Neural progenitor cell (in vitro differentiated cells): ENCODE data around the gene CDC42BPA. TPM values are rescaled to one million over a fixed set of nuclear protein-coding genes. Genes with fewer than 3 reads are reported as not detected.

ENCODE experiments used
- DNase-seq: peaks from one replicate; pipeline ENCODE4 v3.0.0-alpha.2; 2016; ENCODE audit warnings: low spot score
- H2AFZ ChIP-seq: fragments of 200-600 bp; sonication (generic); replicated peaks from 2 replicates; pipeline ENCODE4 v1.6.1; 2016; ENCODE audit warnings: antibody characterized with exemption
- H3F3A ChIP-seq: fragments of 200-600 bp; sonication (generic); 2 replicates; pipeline ENCODE4 v1.6.1; 2016; ENCODE audit warnings: antibody characterized with exemption, low read depth
- H3K27ac ChIP-seq: fragments of 200-600 bp; sonication (generic); 2 replicates; pipeline ENCODE4 v1.5.1; 2016; ENCODE audit warnings: mild to moderate bottlenecking
- H3K27me3 ChIP-seq: fragments of 200-600 bp; sonication (generic); 2 replicates; pipeline ENCODE4 v1.6.1; 2016; ENCODE audit warnings: mild to moderate bottlenecking, moderate library complexity
- H3K36me3 ChIP-seq: fragments of 200-600 bp; sonication (generic); 2 replicates; pipeline ENCODE4 v1.5.1; 2016
- H3K4me1 ChIP-seq: fragments of 200-600 bp; sonication (generic); 2 replicates; pipeline ENCODE4 v1.6.1; 2016; ENCODE audit warnings: mixed run types
- H3K4me2 ChIP-seq: fragments of 200-600 bp; sonication (generic); 2 replicates; pipeline ENCODE4 v1.6.1; 2016
- H3K4me3 ChIP-seq: fragments of 200-600 bp; sonication (generic); 2 replicates; pipeline ENCODE4 v1.5.1; 2016
- H3K79me2 ChIP-seq: fragments of 200-600 bp; sonication (generic); 2 replicates; pipeline ENCODE4 v1.6.1; 2016; ENCODE audit warnings: low read depth
- H3K9ac ChIP-seq: fragments of 200-600 bp; sonication (generic); 2 replicates; pipeline ENCODE4 v1.6.1; 2016
- H3K9me3 ChIP-seq: fragments of 200-600 bp; sonication (generic); 2 replicates; pipeline ENCODE4 v1.5.1; 2016; ENCODE audit warnings: low read depth
- H4K20me1 ChIP-seq: fragments of 200-600 bp; sonication (generic); 2 replicates; pipeline ENCODE4 v1.6.1; 2016; ENCODE audit warnings: low read depth
- H3K27ac Mint-ChIP-seq: 3 replicates; pipeline ENCODE4 v1.8.0; 2021; ENCODE audit warnings: mixed read lengths
- H3K27me3 Mint-ChIP-seq: 2 replicates; pipeline ENCODE4 v1.8.0; 2022; ENCODE audit warnings: low read depth, mild to moderate bottlenecking, inconsistent platforms, moderate library complexity, mixed read lengths; ENCODE audit not compliant: insufficient read depth
- H3K36me3 Mint-ChIP-seq: 3 replicates; pipeline ENCODE4 v1.8.0; 2021; ENCODE audit warnings: mixed read lengths
- H3K4me1 Mint-ChIP-seq: 3 replicates; pipeline ENCODE4 v1.8.0; 2021; ENCODE audit warnings: mixed read lengths
- H3K4me3 Mint-ChIP-seq: 3 replicates; pipeline ENCODE4 v1.8.0; 2021; ENCODE audit warnings: mild to moderate bottlenecking, moderate library complexity, mixed read lengths
- H3K9me3 Mint-ChIP-seq: 3 replicates; pipeline ENCODE4 v1.8.0; 2020; ENCODE audit warnings: mixed read lengths
- EZH2 ChIP-seq: fragments of 200-600 bp; sonication (generic); IDR thresholded peaks from 2 replicates; pipeline ENCODE4 v1.6.1; 2017; ENCODE audit warnings: antibody characterized with exemption, mild to moderate bottlenecking, moderate library complexity
- EZH2phosphoT487 ChIP-seq: fragments of 200-600 bp; sonication (generic); IDR thresholded peaks from 2 replicates; pipeline ENCODE4 v1.6.1; 2017; ENCODE audit warnings: antibody characterized with exemption
- total RNA-seq: library from RNA; depleted of rRNA; stranded (reverse); fragments of >200 nt; gene quantifications from 2 replicates; pipeline ENCODE4 v1.2.3, GENCODE V29; 2015; ENCODE audit warnings: low replicate concordance
- TF ChIP-seq, protein P1 (sequence below): fragments of 200-600 bp; sonication (generic); IDR thresholded peaks from 2 replicates; pipeline ENCODE4 v1.5.1; 2017; ENCODE audit warnings: antibody characterized with exemption, mild to moderate bottlenecking

Gene CDC42BPA
- total RNA-seq, 1 donor from 2014 or later = 54.7 TPM

DNA sequence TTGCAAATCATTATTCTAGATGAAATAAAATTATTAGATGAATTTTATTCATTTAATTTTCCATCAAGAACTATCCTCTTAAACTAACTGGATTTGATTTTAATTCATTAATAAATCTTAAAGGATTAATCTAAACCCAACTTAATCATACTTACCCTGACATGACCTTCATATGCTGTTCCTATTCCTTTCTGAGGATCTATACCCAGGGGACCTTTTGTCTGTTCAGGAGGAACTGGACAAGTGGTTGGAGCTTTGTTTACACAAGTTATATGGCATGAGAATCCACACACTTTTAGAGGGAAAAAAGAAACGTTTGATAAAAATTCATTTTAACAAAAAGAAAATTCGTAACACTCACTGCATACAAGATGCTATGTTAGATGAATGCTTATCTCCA lies 283.0 kb downstream of the CDC42BPA start:
- H3K4me1 ChIP-seq = no peaks in the 10 kb centered on the region
- H2AFZ ChIP-seq = no peak overlapping the region
- H3K79me2 ChIP-seq = no peaks in the 10 kb centered on the region
- H3K36me3 Mint-ChIP-seq = peaks cover 22% of the 10 kb centered on the region
- no peak overlapping the region for H3K4me3 Mint-ChIP-seq
- no peaks in the 10 kb centered on the region for H3K4me1 Mint-ChIP-seq
- H3K27ac Mint-ChIP-seq = no peak overlapping the region
- no peak for DNase-seq
- H3K27me3 Mint-ChIP-seq = no peaks in the 10 kb centered on the region
- H3K9me3 Mint-ChIP-seq = no peaks in the 10 kb centered on the region
- peaks cover 3% of the 10 kb centered on the region for H3K36me3 ChIP-seq
- no peaks in the 10 kb centered on the region for H3K27me3 ChIP-seq
- H4K20me1 ChIP-seq = no peaks in the 10 kb centered on the region
- TF ChIP-seq EZH2phosphoT487 (no peak), EZH2 (no peak)
- TF ChIP-seq, protein P1, sequence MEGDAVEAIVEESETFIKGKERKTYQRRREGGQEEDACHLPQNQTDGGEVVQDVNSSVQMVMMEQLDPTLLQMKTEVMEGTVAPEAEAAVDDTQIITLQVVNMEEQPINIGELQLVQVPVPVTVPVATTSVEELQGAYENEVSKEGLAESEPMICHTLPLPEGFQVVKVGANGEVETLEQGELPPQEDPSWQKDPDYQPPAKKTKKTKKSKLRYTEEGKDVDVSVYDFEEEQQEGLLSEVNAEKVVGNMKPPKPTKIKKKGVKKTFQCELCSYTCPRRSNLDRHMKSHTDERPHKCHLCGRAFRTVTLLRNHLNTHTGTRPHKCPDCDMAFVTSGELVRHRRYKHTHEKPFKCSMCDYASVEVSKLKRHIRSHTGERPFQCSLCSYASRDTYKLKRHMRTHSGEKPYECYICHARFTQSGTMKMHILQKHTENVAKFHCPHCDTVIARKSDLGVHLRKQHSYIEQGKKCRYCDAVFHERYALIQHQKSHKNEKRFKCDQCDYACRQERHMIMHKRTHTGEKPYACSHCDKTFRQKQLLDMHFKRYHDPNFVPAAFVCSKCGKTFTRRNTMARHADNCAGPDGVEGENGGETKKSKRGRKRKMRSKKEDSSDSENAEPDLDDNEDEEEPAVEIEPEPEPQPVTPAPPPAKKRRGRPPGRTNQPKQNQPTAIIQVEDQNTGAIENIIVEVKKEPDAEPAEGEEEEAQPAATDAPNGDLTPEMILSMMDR = no peak
- H3K4me3 ChIP-seq = no peak overlapping the region
- H3K4me2 ChIP-seq = no peak overlapping the region
- no peaks in the 10 kb centered on the region for H3F3A ChIP-seq
- H3K9me3 ChIP-seq = no peaks in the 10 kb centered on the region
- no peak overlapping the region for H3K27ac ChIP-seq
- no peak overlapping the region for H3K9ac ChIP-seq

DNA sequence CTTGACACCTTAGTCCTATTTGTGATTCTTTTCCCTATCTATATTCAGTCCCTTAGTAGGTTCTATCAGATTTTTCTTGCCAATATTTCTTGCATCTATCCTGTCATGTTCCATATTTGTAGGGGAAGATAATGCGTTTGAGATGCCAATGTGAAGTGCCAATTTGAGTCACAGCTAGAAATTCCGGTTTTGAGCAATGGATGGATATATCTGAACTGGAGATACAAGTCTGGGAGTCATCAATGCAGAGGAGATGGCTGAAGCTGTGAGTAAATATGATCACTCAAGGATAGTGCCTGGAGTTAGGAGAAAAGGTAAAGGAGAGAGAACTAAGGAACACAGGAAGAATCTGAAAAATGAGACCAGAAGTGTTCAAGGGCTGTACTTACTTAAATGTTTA lies 284.4 kb downstream of the CDC42BPA start:
- Mint-ChIP-seq H3K4me1 (no peaks in the 10 kb centered on the region), H3K4me3 (no peak overlapping the region), H3K9me3 (no peaks in the 10 kb centered on the region), H3K27me3 (no peaks in the 10 kb centered on the region), H3K36me3 (peaks cover 18% of the 10 kb centered on the region), H3K27ac (no peak overlapping the region)
- Histone ChIP-seq H3K9me3 (no peaks in the 10 kb centered on the region), H3K9ac (no peak overlapping the region), H3K27me3 (no peaks in the 10 kb centered on the region), H3K36me3 (no peaks in the 10 kb centered on the region), H3F3A (no peaks in the 10 kb centered on the region), H4K20me1 (no peaks in the 10 kb centered on the region), H3K27ac (no peak overlapping the region), H3K79me2 (no peaks in the 10 kb centered on the region), H3K4me2 (no peak overlapping the region), H3K4me1 (no peaks in the 10 kb centered on the region), H3K4me3 (no peak overlapping the region), H2AFZ (no peak overlapping the region)
- TF ChIP-seq EZH2phosphoT487 (no peak), EZH2 (no peak)
- TF ChIP-seq, protein P1 = no peak
- no peak for DNase-seq

DNA sequence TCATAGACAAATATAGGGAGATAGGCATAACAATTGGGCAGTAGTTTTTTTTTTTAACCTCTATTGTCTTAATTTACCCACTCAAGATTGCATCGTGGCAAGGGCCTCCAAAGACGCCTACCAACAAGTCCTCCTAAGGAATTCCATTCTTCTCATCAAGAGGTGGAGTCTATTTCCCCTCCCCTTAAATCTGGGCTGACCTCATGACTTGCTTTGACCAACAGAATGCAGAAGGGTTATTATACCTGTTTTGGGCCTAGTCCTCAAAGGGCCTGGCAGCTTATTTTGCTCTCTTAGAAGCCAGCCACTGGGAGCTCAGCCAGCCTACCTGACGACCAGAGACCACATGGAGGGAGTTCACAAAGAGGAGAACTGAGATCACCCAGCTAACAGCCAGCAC lies 285.9 kb downstream of the CDC42BPA start:
- H3K79me2 ChIP-seq = no peaks in the 10 kb centered on the region
- no peak overlapping the region for H2AFZ ChIP-seq
- no peaks in the 10 kb centered on the region for H3K9me3 ChIP-seq
- TF ChIP-seq EZH2 (no peak), EZH2phosphoT487 (no peak)
- TF ChIP-seq, protein P1 = no peak
- no peak for DNase-seq
- no peaks in the 10 kb centered on the region for H3K27me3 ChIP-seq
- Mint-ChIP-seq H3K9me3 (no peaks in the 10 kb centered on the region), H3K4me3 (no peak overlapping the region), H3K4me1 (no peaks in the 10 kb centered on the region), H3K27me3 (no peaks in the 10 kb centered on the region), H3K36me3 (peaks cover 21% of the 10 kb centered on the region), H3K27ac (no peak overlapping the region)
- no peaks in the 10 kb centered on the region for H3F3A ChIP-seq
- H3K36me3 ChIP-seq = no peaks in the 10 kb centered on the region
- no peaks in the 10 kb centered on the region for H3K4me1 ChIP-seq
- H3K9ac ChIP-seq = no peak overlapping the region
- no peaks in the 10 kb centered on the region for H4K20me1 ChIP-seq
- no peak overlapping the region for H3K4me3 ChIP-seq
- no peak overlapping the region for H3K27ac ChIP-seq
- no peak overlapping the region for H3K4me2 ChIP-seq

DNA sequence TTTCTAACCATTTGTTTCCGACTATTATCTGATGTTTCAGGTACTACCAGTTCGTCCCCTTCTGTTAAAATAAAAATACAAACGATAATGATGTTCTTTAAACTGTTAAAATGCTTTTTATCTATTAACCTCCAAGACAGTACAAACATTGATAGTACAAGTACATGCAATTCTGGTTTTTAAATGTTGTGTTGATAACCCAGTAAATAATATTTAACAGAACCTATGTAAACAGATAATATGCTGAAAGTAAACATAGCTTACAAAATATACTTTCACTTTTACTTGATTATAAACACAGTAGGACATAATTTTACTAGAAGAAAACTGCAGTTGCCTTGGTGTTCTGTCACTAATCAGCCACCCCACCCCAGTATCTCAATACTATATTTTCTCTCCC lies 301.3 kb downstream of the CDC42BPA start:
- Histone ChIP-seq H3K36me3 (no peaks in the 10 kb centered on the region), H3K27ac (no peak overlapping the region), H3K9me3 (no peaks in the 10 kb centered on the region), H4K20me1 (no peaks in the 10 kb centered on the region), H3K27me3 (no peaks in the 10 kb centered on the region), H3K4me2 (no peak overlapping the region), H3K9ac (no peak overlapping the region), H3K4me3 (no peak overlapping the region), H3K4me1 (no peaks in the 10 kb centered on the region), H3F3A (no peaks in the 10 kb centered on the region), H2AFZ (no peak overlapping the region), H3K79me2 (no peaks in the 10 kb centered on the region)
- Mint-ChIP-seq H3K4me3 (no peak overlapping the region), H3K36me3 (peaks cover 40% of the 10 kb centered on the region), H3K4me1 (no peaks in the 10 kb centered on the region), H3K27ac (no peak overlapping the region), H3K9me3 (peaks cover 5% of the 10 kb centered on the region), H3K27me3 (no peaks in the 10 kb centered on the region)
- TF ChIP-seq, protein P1 = no peak
- TF ChIP-seq EZH2phosphoT487 = no peak
- DNase-seq = no peak
